ENCODE measurements around the gene TMEM234. TPM values are rescaled to one million over a fixed set of nuclear protein-coding genes. Genes with fewer than 3 reads are reported as not detected.

TMEM234 gene
- total and polyA plus RNA-seq, 2 of the 13 experiments (the other 11 are each of a cell fraction or from before 2014, with no cell fraction given), result 6.1 to 9.0 TPM

- peak; percentile 63 for TF ChIP-seq RFXAP (CRISPR knock-in tag; IDR thresholded peaks at IDR 0.05; ENCODE audit: borderline replicate concordance)
- no peak for TF ChIP-seq ZBTB49 (CRISPR knock-in tag; IDR thresholded peaks at IDR 0.05; ENCODE audit: borderline replicate concordance)
- peak; percentile 21 for TF ChIP-seq PATZ1 (CRISPR knock-in tag; IDR thresholded peaks at IDR 0.05)
- no peak for TF ChIP-seq TCF7 (IDR thresholded peaks at IDR 0.05; ENCODE audit: low read depth)
- TF ChIP-seq CC2D1A (CRISPR knock-in tag; IDR thresholded peaks at IDR 0.05), result no peak
- peak; percentile 69; the same call in 1 of the 2 replicates for TF ChIP-seq ZNF703 (CRISPR knock-in tag; IDR thresholded peaks at IDR 0.05; ENCODE audit: borderline replicate concordance)
- peak; percentile 99 for TF ChIP-seq ZNF563 (CRISPR knock-in tag; IDR thresholded peaks at IDR 0.05)
- TF ChIP-seq CBX5 (CRISPR knock-in tag; IDR thresholded peaks at IDR 0.05; ENCODE audit: borderline replicate concordance), result no peak
- TF ChIP-seq KMT2B (CRISPR knock-in tag; IDR thresholded peaks at IDR 0.05), result peak; percentile 88
- peak; percentile 79; the same call in 1 of the 2 replicates for TF ChIP-seq SAFB2 (CRISPR knock-in tag; IDR thresholded peaks at IDR 0.05; ENCODE audit: borderline replicate concordance, low read depth)
- TF ChIP-seq ZNF580 (CRISPR knock-in tag; IDR thresholded peaks at IDR 0.05; ENCODE audit: borderline replicate concordance, low read depth), result peak; percentile 93
- no peak for TF ChIP-seq CBX2 (IDR thresholded peaks at IDR 0.05; ENCODE audit: low read depth, low read length)
- TF ChIP-seq CBX2 (CRISPR knock-in tag; IDR thresholded peaks at IDR 0.05; ENCODE audit: low read depth), result no peak
- TF ChIP-seq TFDP2 (CRISPR knock-in tag; IDR thresholded peaks at IDR 0.05), result peak; percentile 93
- TF ChIP-seq ATF1 (CRISPR knock-in tag; IDR thresholded peaks at IDR 0.05), result no peak
- peak; percentile 84; the same call in 1 of the 2 replicates for TF ChIP-seq JDP2 (CRISPR knock-in tag; IDR thresholded peaks at IDR 0.05; ENCODE audit: borderline replicate concordance)
- TF ChIP-seq HNRNPLL (IDR thresholded peaks at IDR 0.05; ENCODE audit: low read depth, low read length, poor library complexity, severe bottlenecking), result peak; percentile 76
- no peak for TF ChIP-seq FOXO4 (CRISPR knock-in tag; conservative IDR thresholded peaks at IDR 0.05)
- peak; percentile 64; the same call in 1 of the 2 replicates for TF ChIP-seq ZNF562 (CRISPR knock-in tag; IDR thresholded peaks at IDR 0.05; ENCODE audit: borderline replicate concordance)
- no peak; the same call in 1 of the 2 replicates for TF ChIP-seq ZBTB42 (CRISPR knock-in tag; IDR thresholded peaks at IDR 0.05)
- TF ChIP-seq CEBPB (IDR thresholded peaks at IDR 0.05; ENCODE audit: borderline replicate concordance, low read depth, low read length), result no peak
- no peak for TF ChIP-seq ZNF224 (CRISPR knock-in tag; IDR thresholded peaks at IDR 0.05)
- TF ChIP-seq ZNF766 (CRISPR knock-in tag; IDR thresholded peaks at IDR 0.05; ENCODE audit: borderline replicate concordance), result peak; percentile 85
Observed at GRCh38 chr1:32179443-32180185, 42.5 kb downstream of the TMEM234 start, which contains the start of gene TXLNA (continued).
